LNCaP clone FGC (cell line): ENCODE results near the gene PKHD1.

Experiments
- DNase-seq: peaks from one replicate; pipeline ENCODE4 v3.0.0-alpha.2; 2011; ENCODE audit warnings: low read depth
- H3K4me3 ChIP-seq: 2 replicates; pipeline ENCODE4 v1.5.1; 2011; ENCODE audit warnings: mild to moderate bottlenecking, low read depth, low read length, control low read depth
- CTCF ChIP-seq: IDR thresholded peaks from 2 replicates; pipeline ENCODE4 v1.5.1; 2012; ENCODE audit warnings: mild to moderate bottlenecking; ENCODE audit not compliant: control insufficient read depth, insufficient read depth; ENCODE audit errors: extremely low read depth

The PKHD1 gene

GRCh38 chr6:51678905-51679620, 408.4 kb downstream of the PKHD1 start:
- H3K4me3 ChIP-seq, result no peak overlapping the region
- peak; percentile 8 for DNase-seq

GRCh38 chr6:51678274-51678673, 409.1 kb downstream of the PKHD1 start:
- TF ChIP-seq CTCF, result no peak
- DNase-seq, result no peak
- no peak overlapping the region for H3K4me3 ChIP-seq

More at GRCh38 chr6:51678905-51679620, 408.4 kb downstream of the PKHD1 start:
- TF ChIP-seq CTCF, result no peak

GRCh38 chr6:51675922-51676275, 411.5 kb downstream of the PKHD1 start:
- no peak overlapping the region for H3K4me3 ChIP-seq
- no peak for TF ChIP-seq CTCF
- no peak for DNase-seq

GRCh38 chr6:51675020-51675921, 412.1 kb downstream of the PKHD1 start:
- no peak for DNase-seq
- TF ChIP-seq CTCF, result no peak
- H3K4me3 ChIP-seq, result no peak overlapping the region

GRCh38 chr6:51663525-51663924, 423.9 kb downstream of the PKHD1 start:
- no peak overlapping the region for H3K4me3 ChIP-seq
- DNase-seq, result no peak
- TF ChIP-seq CTCF, result no peak

GRCh38 chr6:51660767-51661166, 426.6 kb downstream of the PKHD1 start:
- DNase-seq, result no peak
- TF ChIP-seq CTCF, result no peak
- H3K4me3 ChIP-seq, result no peak overlapping the region
